Fibroblast of the aortic adventitia (primary cell): Measurements from ENCODE around the gene INTS2. TPM values are rescaled to one million over a fixed set of nuclear protein-coding genes. Genes with fewer than 3 reads are reported as not detected.

Source experiments
- DNase-seq: peaks from one replicate; pipeline ENCODE4 v3.0.0-alpha.2; 2010; ENCODE audit warnings: low read depth
- H3K4me3 ChIP-seq: 2 replicates; pipeline ENCODE4 v1.5.1; 2011; ENCODE audit warnings: low read depth, mild to moderate bottlenecking, control low read depth, low read length, moderate library complexity
- CTCF ChIP-seq: IDR thresholded peaks from 2 replicates; pipeline ENCODE4 v1.5.1; 2011; ENCODE audit warnings: mild to moderate bottlenecking, low read length, control low read depth, inconsistent platforms; ENCODE audit not compliant: insufficient read depth
- total RNA-seq: library from RNA; depleted of rRNA; stranded (reverse); fragments of >200 nt; gene quantifications from 2 replicates; pipeline ENCODE4 v1.2.3, GENCODE V29; 2012; ENCODE audit warnings: low replicate concordance

Gene INTS2
- total RNA-seq, 1 donor: 14.9 TPM

- no peak for DNase-seq
- no peak overlapping the region for H3K4me3 ChIP-seq
- TF ChIP-seq CTCF: no peak
Observed at GRCh38 chr17:61967729-61968128, 39.9 kb upstream of the INTS2 start.

- H3K4me3 ChIP-seq: no peak overlapping the region
- no peak for DNase-seq
- no peak for TF ChIP-seq CTCF
Observed at GRCh38 chr17:61966191-61966590, 38.4 kb upstream of the INTS2 start.

- H3K4me3 ChIP-seq: no peak overlapping the region
- DNase-seq: no peak
- no peak for TF ChIP-seq CTCF
Observed at GRCh38 chr17:61955619-61956018, 27.8 kb upstream of the INTS2 start.

- H3K4me3 ChIP-seq: no peak overlapping the region
- no peak for TF ChIP-seq CTCF
- DNase-seq: no peak
Observed at GRCh38 chr17:61947367-61948078, 19.7 kb upstream of the INTS2 start.

GRCh38 chr17:61946359-61946758 lies 18.6 kb upstream of the INTS2 start:
- no peak overlapping the region for H3K4me3 ChIP-seq
- no peak for TF ChIP-seq CTCF
- no peak for DNase-seq

- DNase-seq: no peak
- TF ChIP-seq CTCF: no peak
- H3K4me3 ChIP-seq: no peak overlapping the region
Observed at GRCh38 chr17:61943117-61943516, 15.3 kb upstream of the INTS2 start.

- no peak overlapping the region for H3K4me3 ChIP-seq
- no peak for TF ChIP-seq CTCF
- DNase-seq: no peak
Observed at GRCh38 chr17:61942085-61942484, 14.3 kb upstream of the INTS2 start.
